ENCODE data around the gene IL16. TPM values are rescaled to one million over a fixed set of nuclear protein-coding genes. Genes with fewer than 3 reads are reported as not detected.

The IL16 gene
- total RNA-seq, 3 donors from 2014 or later (not counting 1 experiment from before 2014, with no cell fraction given): 98.1 to 153 (median 114) TPM

DNA sequence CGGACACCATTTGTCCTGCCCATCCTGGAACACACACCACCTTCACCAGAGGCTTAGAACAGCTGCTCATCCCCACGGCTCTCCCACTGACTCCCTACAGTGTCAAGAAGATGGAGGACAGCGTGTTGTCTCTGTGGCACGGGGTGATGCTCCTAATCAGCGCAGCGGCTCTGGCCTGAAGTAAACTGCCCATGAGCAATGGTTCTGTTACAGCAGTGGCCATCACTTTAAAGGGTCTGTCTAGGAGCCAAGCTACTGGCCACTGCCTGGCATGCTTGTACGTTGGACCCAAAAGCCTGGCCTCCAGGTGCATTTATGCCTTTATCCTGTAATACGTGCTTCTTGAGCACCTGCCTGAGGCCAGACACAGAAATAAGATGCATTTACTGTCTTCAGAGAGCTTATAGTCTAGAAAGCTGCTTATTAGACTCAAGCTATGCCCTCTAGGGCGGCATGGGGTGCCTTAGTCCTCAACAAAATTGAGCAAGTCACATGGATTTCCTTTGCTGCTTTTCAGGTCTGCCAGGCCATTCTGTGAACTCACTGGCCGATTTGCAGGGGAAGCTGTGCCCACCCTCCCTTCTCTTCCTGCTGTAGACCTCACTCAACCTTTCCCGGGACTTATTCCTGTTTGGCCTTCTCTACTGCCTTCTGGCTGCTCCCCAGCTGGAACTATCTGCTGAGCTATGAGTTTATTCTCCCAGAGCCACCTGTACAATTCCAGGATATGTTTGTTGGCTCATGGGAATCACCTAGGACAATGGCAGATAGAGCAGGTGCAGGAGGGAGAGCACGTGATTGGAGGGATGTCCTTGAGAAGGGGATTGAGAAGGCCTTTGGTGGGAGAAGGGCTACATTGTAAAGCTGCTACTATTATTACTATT lies 75.3 kb downstream of the IL16 start:
- Histone ChIP-seq H3K36me3 (ENCODE audit: control insufficient read depth, insufficient read depth, low read length) (no peaks in the 10 kb centered on the region), H3K27me3 (ENCODE audit: control insufficient read depth, insufficient read depth, low read length) (no peaks in the 10 kb centered on the region), H3K4me1 (ENCODE audit: control insufficient read depth, insufficient read depth, low read length) (no peaks in the 10 kb centered on the region), H3K9me3 (ENCODE audit: control insufficient read depth, insufficient read depth, low read length) (no peaks in the 10 kb centered on the region), H3K27ac (ENCODE audit: low read length) (no peak overlapping the region), H3K4me3 (ENCODE audit: low read length) (no peak overlapping the region)
- TF ChIP-seq, protein P1, sequence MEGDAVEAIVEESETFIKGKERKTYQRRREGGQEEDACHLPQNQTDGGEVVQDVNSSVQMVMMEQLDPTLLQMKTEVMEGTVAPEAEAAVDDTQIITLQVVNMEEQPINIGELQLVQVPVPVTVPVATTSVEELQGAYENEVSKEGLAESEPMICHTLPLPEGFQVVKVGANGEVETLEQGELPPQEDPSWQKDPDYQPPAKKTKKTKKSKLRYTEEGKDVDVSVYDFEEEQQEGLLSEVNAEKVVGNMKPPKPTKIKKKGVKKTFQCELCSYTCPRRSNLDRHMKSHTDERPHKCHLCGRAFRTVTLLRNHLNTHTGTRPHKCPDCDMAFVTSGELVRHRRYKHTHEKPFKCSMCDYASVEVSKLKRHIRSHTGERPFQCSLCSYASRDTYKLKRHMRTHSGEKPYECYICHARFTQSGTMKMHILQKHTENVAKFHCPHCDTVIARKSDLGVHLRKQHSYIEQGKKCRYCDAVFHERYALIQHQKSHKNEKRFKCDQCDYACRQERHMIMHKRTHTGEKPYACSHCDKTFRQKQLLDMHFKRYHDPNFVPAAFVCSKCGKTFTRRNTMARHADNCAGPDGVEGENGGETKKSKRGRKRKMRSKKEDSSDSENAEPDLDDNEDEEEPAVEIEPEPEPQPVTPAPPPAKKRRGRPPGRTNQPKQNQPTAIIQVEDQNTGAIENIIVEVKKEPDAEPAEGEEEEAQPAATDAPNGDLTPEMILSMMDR (IDR thresholded peaks at IDR 0.05): no peak
- intact Hi-C loops (cut with micrococcal nuclease): no loop called here
- ATAC-seq (no peak), DNase-seq (no peak)
- H3K4me3 Mint-ChIP-seq: no peak overlapping the region
- WGBS (ENCODE audit: insufficient coverage): 88% methylated on average over 12 of the region's 12 CpGs
- H3K4me1 Mint-ChIP-seq: peaks cover 9 to 12% of the 10 kb centered on the region in 2 donors
- peaks cover 3 to 4% of the 10 kb centered on the region in 2 donors for H3K9me3 Mint-ChIP-seq
- H3K36me3 Mint-ChIP-seq: peaks cover 6% of the 10 kb centered on the region
- no peak overlapping the region for H3K27ac Mint-ChIP-seq
- H3K27me3 Mint-ChIP-seq (ENCODE audit: low read depth in 2 of 2): no peaks in the 10 kb centered on the region

DNA sequence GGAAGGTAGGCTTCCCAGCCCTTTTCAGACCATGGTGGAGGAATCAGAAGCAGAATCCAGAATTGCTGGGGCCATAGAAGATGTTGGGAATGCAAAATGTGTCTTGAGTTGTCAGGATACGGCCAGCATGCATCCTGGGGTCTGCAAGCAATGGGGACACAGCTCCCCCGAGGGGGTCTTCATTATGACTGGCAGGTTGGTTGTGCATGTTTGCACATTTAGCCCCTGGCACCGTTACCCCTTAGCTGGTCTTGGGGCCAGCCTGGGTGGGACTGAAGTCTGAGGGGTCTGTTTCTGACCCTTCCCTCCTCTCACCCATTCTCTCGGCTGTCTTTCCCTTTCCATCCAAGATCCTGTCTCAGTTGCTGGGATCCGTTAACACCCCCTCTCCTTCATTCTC lies 76.5 kb downstream of the IL16 start:
- H3K27ac ChIP-seq (ENCODE audit: low read length): no peak overlapping the region
- no peak overlapping the region for H3K4me3 ChIP-seq (ENCODE audit: low read length)
- Mint-ChIP-seq H3K27me3 (ENCODE audit: low read depth in 2 of 2) (no peaks in the 10 kb centered on the region), H3K9me3 (peaks cover 4 to 5% of the 10 kb centered on the region in 2 donors), H3K36me3 (peaks cover 9% of the 10 kb centered on the region), H3K27ac (no peak overlapping the region), H3K4me3 (no peak overlapping the region), H3K4me1 (peaks cover 9 to 12% of the 10 kb centered on the region in 2 donors)
- peaks cover 3% of the 10 kb centered on the region for H3K9me3 ChIP-seq (ENCODE audit: control insufficient read depth, insufficient read depth, low read length)
- H3K27me3 ChIP-seq (ENCODE audit: control insufficient read depth, insufficient read depth, low read length): no peaks in the 10 kb centered on the region
- intact Hi-C loops (cut with micrococcal nuclease): no loop called here
- DNase-seq (no peak), ATAC-seq (no peak)
- no peaks in the 10 kb centered on the region for H3K36me3 ChIP-seq (ENCODE audit: control insufficient read depth, insufficient read depth, low read length)
- WGBS (ENCODE audit: insufficient coverage): 77% methylated on average over 4 of the region's 5 CpGs
- H3K4me1 ChIP-seq (ENCODE audit: control insufficient read depth, insufficient read depth, low read length): no peaks in the 10 kb centered on the region
- TF ChIP-seq, protein P1 (IDR thresholded peaks at IDR 0.05): no peak

DNA sequence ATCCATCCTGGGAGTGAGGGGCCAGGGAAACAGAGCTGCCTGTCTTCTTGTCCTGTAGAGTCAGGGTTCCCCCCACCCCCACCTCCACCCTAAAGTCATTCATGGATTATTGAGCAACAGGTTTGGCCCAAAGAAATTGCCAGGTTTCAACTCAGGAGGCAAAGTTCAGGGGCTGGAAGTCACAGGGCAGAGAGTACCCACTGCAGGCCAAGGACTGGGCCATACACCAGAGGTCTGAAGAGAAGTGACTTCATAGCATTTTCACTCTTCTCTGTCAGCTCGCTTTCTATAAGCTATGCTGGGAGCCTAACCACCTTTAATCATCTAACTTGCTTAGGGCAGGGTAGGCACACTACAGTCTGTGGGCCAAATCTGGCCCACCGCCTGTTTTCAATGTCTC lies 77.2 kb downstream of the IL16 start:
- TF ChIP-seq, protein P1 (IDR thresholded peaks at IDR 0.05): no peak
- peaks cover 9% of the 10 kb centered on the region for H3K36me3 Mint-ChIP-seq
- DNase-seq: no peak
- ATAC-seq: no peak
- no peak overlapping the region for H3K27ac Mint-ChIP-seq
- no peaks in the 10 kb centered on the region for H3K27me3 Mint-ChIP-seq (ENCODE audit: low read depth in 2 of 2)
- peaks cover 9 to 12% of the 10 kb centered on the region in 2 donors for H3K4me1 Mint-ChIP-seq
- Histone ChIP-seq H3K27me3 (ENCODE audit: control insufficient read depth, insufficient read depth, low read length) (no peaks in the 10 kb centered on the region), H3K36me3 (ENCODE audit: control insufficient read depth, insufficient read depth, low read length) (no peaks in the 10 kb centered on the region), H3K9me3 (ENCODE audit: control insufficient read depth, insufficient read depth, low read length) (peaks cover 3% of the 10 kb centered on the region), H3K4me1 (ENCODE audit: control insufficient read depth, insufficient read depth, low read length) (no peaks in the 10 kb centered on the region), H3K27ac (ENCODE audit: low read length) (no peak overlapping the region), H3K4me3 (ENCODE audit: low read length) (no peak overlapping the region)
- no peak overlapping the region for H3K4me3 Mint-ChIP-seq
- 100% methylated on average over 2 of the region's 2 CpGs for WGBS (ENCODE audit: insufficient coverage)
- peaks cover 4 to 5% of the 10 kb centered on the region in 2 donors for H3K9me3 Mint-ChIP-seq
- intact Hi-C loops (cut with micrococcal nuclease): loop anchor here (2.0 kb wide), 1 partner anchor 23 kb away; no protein-coding TSS in a partner anchor

Measured in natural killer cell (primary cell).